OCI-LY3 (cell line): Measurements from ENCODE around the gene MUTYH.

Experiments
- EZH2phosphoT487 ChIP-seq: fragments of 200-600 bp; shearing (Covaris generic); IDR thresholded peaks from 2 replicates; pipeline ENCODE4 v1.6.1; 2018; ENCODE audit warnings: antibody characterized with exemption, mixed run types, low read depth
- TF ChIP-seq, protein P1 (sequence below): fragments of 200-600, 300-600 bp; sonication (generic); IDR thresholded peaks from 2 replicates; pipeline ENCODE4 v1.5.1; 2014; ENCODE audit warnings: antibody characterized with exemption, low read length, low read depth

DNA sequence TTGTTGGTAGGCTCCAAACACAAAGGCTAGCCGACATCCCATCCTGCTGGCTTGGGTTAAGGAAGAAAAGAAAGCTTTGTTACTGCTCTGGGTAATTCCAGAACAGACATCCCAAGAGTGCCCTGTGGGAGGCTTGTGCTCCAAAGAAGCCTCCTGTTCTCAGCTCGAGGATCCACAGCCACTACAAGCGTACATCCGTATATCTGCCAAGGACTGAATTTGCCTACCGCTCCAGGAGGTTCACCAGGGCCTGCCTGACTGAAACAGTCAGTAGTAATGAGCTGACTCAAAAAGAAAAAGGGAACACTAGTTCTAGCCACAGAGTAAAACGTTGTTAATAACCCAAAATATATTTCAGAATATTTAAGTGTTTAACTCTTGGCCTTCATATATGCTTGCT lies 24.8 kb upstream of the MUTYH start:
- TF ChIP-seq, protein P1, sequence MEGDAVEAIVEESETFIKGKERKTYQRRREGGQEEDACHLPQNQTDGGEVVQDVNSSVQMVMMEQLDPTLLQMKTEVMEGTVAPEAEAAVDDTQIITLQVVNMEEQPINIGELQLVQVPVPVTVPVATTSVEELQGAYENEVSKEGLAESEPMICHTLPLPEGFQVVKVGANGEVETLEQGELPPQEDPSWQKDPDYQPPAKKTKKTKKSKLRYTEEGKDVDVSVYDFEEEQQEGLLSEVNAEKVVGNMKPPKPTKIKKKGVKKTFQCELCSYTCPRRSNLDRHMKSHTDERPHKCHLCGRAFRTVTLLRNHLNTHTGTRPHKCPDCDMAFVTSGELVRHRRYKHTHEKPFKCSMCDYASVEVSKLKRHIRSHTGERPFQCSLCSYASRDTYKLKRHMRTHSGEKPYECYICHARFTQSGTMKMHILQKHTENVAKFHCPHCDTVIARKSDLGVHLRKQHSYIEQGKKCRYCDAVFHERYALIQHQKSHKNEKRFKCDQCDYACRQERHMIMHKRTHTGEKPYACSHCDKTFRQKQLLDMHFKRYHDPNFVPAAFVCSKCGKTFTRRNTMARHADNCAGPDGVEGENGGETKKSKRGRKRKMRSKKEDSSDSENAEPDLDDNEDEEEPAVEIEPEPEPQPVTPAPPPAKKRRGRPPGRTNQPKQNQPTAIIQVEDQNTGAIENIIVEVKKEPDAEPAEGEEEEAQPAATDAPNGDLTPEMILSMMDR = no peak
- no peak for TF ChIP-seq EZH2phosphoT487
